ENCODE measurements around the gene LTBP1.
A peak's percentile ranks its signal among the peaks of the same experiment; 100 is the strongest.

LTBP1 gene

GRCh38 chr2:33197198-33197938, 250.6 kb downstream of the LTBP1 start:
- no peak overlapping the region for H3K4me3 ChIP-seq (ENCODE audit: low read depth in 1 of 2, low read length in 2 of 2)
- H3K9me3 ChIP-seq (ENCODE audit: low read length): no peaks in the 10 kb centered on the region
- H3K36me3 ChIP-seq (ENCODE audit: insufficient read depth, low read length): no peaks in the 10 kb centered on the region
- no peak overlapping the region for H3K9ac ChIP-seq (ENCODE audit: low read length)
- H3K4me1 ChIP-seq (ENCODE audit: insufficient read depth, low read length): peaks cover 6% of the 10 kb centered on the region
- no peak overlapping the region for H3K27ac ChIP-seq (ENCODE audit: low read depth, low read length)
- H3K27me3 ChIP-seq (ENCODE audit: control insufficient read depth in 1 of 2, insufficient read depth in 2 of 2, low read length in 2 of 2): no peaks in the 10 kb centered on the region

GRCh38 chr2:33202641-33203522, 256.1 kb downstream of the LTBP1 start:
- no peaks in the 10 kb centered on the region for H3K9me3 ChIP-seq (ENCODE audit: low read length)
- H3K27ac ChIP-seq (ENCODE audit: low read depth, low read length): no peak overlapping the region
- H3K4me3 ChIP-seq (ENCODE audit: low read depth in 1 of 2, low read length in 2 of 2): no peak overlapping the region
- no peaks in the 10 kb centered on the region for H3K36me3 ChIP-seq (ENCODE audit: insufficient read depth, low read length)
- H3K9ac ChIP-seq (ENCODE audit: low read length): no peak overlapping the region
- no peaks in the 10 kb centered on the region for H3K27me3 ChIP-seq (ENCODE audit: control insufficient read depth in 1 of 2, insufficient read depth in 2 of 2, low read length in 2 of 2)
- H3K4me1 ChIP-seq (ENCODE audit: insufficient read depth, low read length): peaks cover 8% of the 10 kb centered on the region

- H3K27me3 ChIP-seq (ENCODE audit: control insufficient read depth in 1 of 2, insufficient read depth in 2 of 2, low read length in 2 of 2): no peaks in the 10 kb centered on the region
- peaks cover 10% of the 10 kb centered on the region for H3K4me1 ChIP-seq (ENCODE audit: insufficient read depth, low read length)
Measured at GRCh38 chr2:33204945-33205344, 258.2 kb downstream of the LTBP1 start.

GRCh38 chr2:33205693-33206434, 259.1 kb downstream of the LTBP1 start:
- Histone ChIP-seq H3K27ac (ENCODE audit: low read depth, low read length) (no peak overlapping the region), H3K4me1 (ENCODE audit: insufficient read depth, low read length) (peaks cover 16% of the 10 kb centered on the region), H3K36me3 (ENCODE audit: insufficient read depth, low read length) (no peaks in the 10 kb centered on the region), H3K9ac (ENCODE audit: low read length) (no peak overlapping the region), H3K9me3 (ENCODE audit: low read length) (no peaks in the 10 kb centered on the region), H3K4me3 (ENCODE audit: low read depth in 1 of 2, low read length in 2 of 2) (no peak overlapping the region), H3K27me3 (ENCODE audit: control insufficient read depth in 1 of 2, insufficient read depth in 2 of 2, low read length in 2 of 2) (no peaks in the 10 kb centered on the region)

More at GRCh38 chr2:33204945-33205344, 258.2 kb downstream of the LTBP1 start:
- Histone ChIP-seq H3K27ac (ENCODE audit: low read depth, low read length) (no peak overlapping the region), H3K36me3 (ENCODE audit: insufficient read depth, low read length) (no peaks in the 10 kb centered on the region), H3K9ac (ENCODE audit: low read length) (no peak overlapping the region), H3K4me3 (ENCODE audit: low read depth in 1 of 2, low read length in 2 of 2) (no peak overlapping the region), H3K9me3 (ENCODE audit: low read length) (no peaks in the 10 kb centered on the region)

- H3K27me3 ChIP-seq (ENCODE audit: control insufficient read depth in 1 of 2, insufficient read depth in 2 of 2, low read length in 2 of 2): no peaks in the 10 kb centered on the region
- no peaks in the 10 kb centered on the region for H3K36me3 ChIP-seq (ENCODE audit: insufficient read depth, low read length)
- H3K9ac ChIP-seq (ENCODE audit: low read length): no peak overlapping the region
- no peak overlapping the region for H3K27ac ChIP-seq (ENCODE audit: low read depth, low read length)
- H3K4me1 ChIP-seq (ENCODE audit: insufficient read depth, low read length): peaks cover 22% of the 10 kb centered on the region
- no peak overlapping the region for H3K4me3 ChIP-seq (ENCODE audit: low read depth in 1 of 2, low read length in 2 of 2)
- no peaks in the 10 kb centered on the region for H3K9me3 ChIP-seq (ENCODE audit: low read length)
Measured at GRCh38 chr2:33207151-33207740, 260.5 kb downstream of the LTBP1 start.

GRCh38 chr2:33208400-33208799, 261.6 kb downstream of the LTBP1 start:
- H3K27ac ChIP-seq (ENCODE audit: low read depth, low read length): no peak overlapping the region
- H3K9me3 ChIP-seq (ENCODE audit: low read length): no peaks in the 10 kb centered on the region
- H3K4me1 ChIP-seq (ENCODE audit: insufficient read depth, low read length): peaks cover 22% of the 10 kb centered on the region
- no peak overlapping the region for H3K9ac ChIP-seq (ENCODE audit: low read length)
- H3K4me3 ChIP-seq (ENCODE audit: low read depth in 1 of 2, low read length in 2 of 2): no peak overlapping the region
- no peaks in the 10 kb centered on the region for H3K36me3 ChIP-seq (ENCODE audit: insufficient read depth, low read length)
- H3K27me3 ChIP-seq (ENCODE audit: control insufficient read depth in 1 of 2, insufficient read depth in 2 of 2, low read length in 2 of 2): no peaks in the 10 kb centered on the region

GRCh38 chr2:33209976-33210375, 263.2 kb downstream of the LTBP1 start:
- H3K9me3 ChIP-seq (ENCODE audit: low read length): no peaks in the 10 kb centered on the region
- peak overlapping the region; percentile 35 for H3K27ac ChIP-seq (ENCODE audit: low read depth, low read length)
- H3K27me3 ChIP-seq (ENCODE audit: control insufficient read depth in 1 of 2, insufficient read depth in 2 of 2, low read length in 2 of 2): no peaks in the 10 kb centered on the region

GRCh38 chr2:33210626-33211025, 263.9 kb downstream of the LTBP1 start:
- peaks cover 22% of the 10 kb centered on the region for H3K4me1 ChIP-seq (ENCODE audit: insufficient read depth, low read length)
- H3K4me3 ChIP-seq (ENCODE audit: low read depth in 1 of 2, low read length in 2 of 2): no peak overlapping the region
- no peak overlapping the region for H3K27ac ChIP-seq (ENCODE audit: low read depth, low read length)
- no peaks in the 10 kb centered on the region for H3K9me3 ChIP-seq (ENCODE audit: low read length)
- no peak overlapping the region for H3K9ac ChIP-seq (ENCODE audit: low read length)
- H3K27me3 ChIP-seq (ENCODE audit: control insufficient read depth in 1 of 2, insufficient read depth in 2 of 2, low read length in 2 of 2): no peaks in the 10 kb centered on the region
- no peaks in the 10 kb centered on the region for H3K36me3 ChIP-seq (ENCODE audit: insufficient read depth, low read length)

More at GRCh38 chr2:33209976-33210375, 263.2 kb downstream of the LTBP1 start:
- peaks cover 22% of the 10 kb centered on the region for H3K4me1 ChIP-seq (ENCODE audit: insufficient read depth, low read length)
- H3K4me3 ChIP-seq (ENCODE audit: low read depth in 1 of 2, low read length in 2 of 2): no peak overlapping the region
- no peaks in the 10 kb centered on the region for H3K36me3 ChIP-seq (ENCODE audit: insufficient read depth, low read length)
- H3K9ac ChIP-seq (ENCODE audit: low read length): no peak overlapping the region

- no peak overlapping the region for H3K9ac ChIP-seq (ENCODE audit: low read length)
- no peaks in the 10 kb centered on the region for H3K27me3 ChIP-seq (ENCODE audit: control insufficient read depth in 1 of 2, insufficient read depth in 2 of 2, low read length in 2 of 2)
- H3K36me3 ChIP-seq (ENCODE audit: insufficient read depth, low read length): no peaks in the 10 kb centered on the region
- H3K4me1 ChIP-seq (ENCODE audit: insufficient read depth, low read length): peaks cover 29% of the 10 kb centered on the region
- no peaks in the 10 kb centered on the region for H3K9me3 ChIP-seq (ENCODE audit: low read length)
- H3K4me3 ChIP-seq (ENCODE audit: low read depth in 1 of 2, low read length in 2 of 2): no peak overlapping the region
- H3K27ac ChIP-seq (ENCODE audit: low read depth, low read length): no peak overlapping the region
Measured at GRCh38 chr2:33212151-33212550, 265.4 kb downstream of the LTBP1 start.

GRCh38 chr2:33213244-33213643, 266.5 kb downstream of the LTBP1 start:
- Histone ChIP-seq H3K9me3 (ENCODE audit: low read length) (no peaks in the 10 kb centered on the region), H3K27me3 (ENCODE audit: control insufficient read depth in 1 of 2, insufficient read depth in 2 of 2, low read length in 2 of 2) (no peaks in the 10 kb centered on the region), H3K27ac (ENCODE audit: low read depth, low read length) (no peak overlapping the region), H3K36me3 (ENCODE audit: insufficient read depth, low read length) (no peaks in the 10 kb centered on the region), H3K4me1 (ENCODE audit: insufficient read depth, low read length) (peaks cover 21% of the 10 kb centered on the region), H3K9ac (ENCODE audit: low read length) (no peak overlapping the region), H3K4me3 (ENCODE audit: low read depth in 1 of 2, low read length in 2 of 2) (no peak overlapping the region)

- Histone ChIP-seq H3K9me3 (ENCODE audit: low read length) (no peaks in the 10 kb centered on the region), H3K4me1 (ENCODE audit: insufficient read depth, low read length) (peaks cover 21% of the 10 kb centered on the region), H3K9ac (ENCODE audit: low read length) (no peak overlapping the region), H3K27me3 (ENCODE audit: control insufficient read depth in 1 of 2, insufficient read depth in 2 of 2, low read length in 2 of 2) (no peaks in the 10 kb centered on the region), H3K4me3 (ENCODE audit: low read depth in 1 of 2, low read length in 2 of 2) (no peak overlapping the region), H3K36me3 (ENCODE audit: insufficient read depth, low read length) (no peaks in the 10 kb centered on the region), H3K27ac (ENCODE audit: low read depth, low read length) (no peak overlapping the region)
Measured at GRCh38 chr2:33213648-33214047, 266.9 kb downstream of the LTBP1 start.

All from muscle layer of colon (tissue), 2 donors.